Posterior cingulate gyrus (tissue), 11 donors: ENCODE data around the gene SLC52A1.

Experiments
- DNase-seq, 10 donors: peaks; one replicate each; pipeline versions ENCODE4 v3.0.0 to v3.0.0-alpha.2; 2020 to 2021; ENCODE audit warnings: mixed read lengths in 3 of 10
- intact Hi-C: fragments of 100-400 bp; cut with DNase I; formaldehyde crosslinking; loops from one replicate; pipeline ENCODE4 v1.15.1; 2023

SLC52A1 gene

DNA sequence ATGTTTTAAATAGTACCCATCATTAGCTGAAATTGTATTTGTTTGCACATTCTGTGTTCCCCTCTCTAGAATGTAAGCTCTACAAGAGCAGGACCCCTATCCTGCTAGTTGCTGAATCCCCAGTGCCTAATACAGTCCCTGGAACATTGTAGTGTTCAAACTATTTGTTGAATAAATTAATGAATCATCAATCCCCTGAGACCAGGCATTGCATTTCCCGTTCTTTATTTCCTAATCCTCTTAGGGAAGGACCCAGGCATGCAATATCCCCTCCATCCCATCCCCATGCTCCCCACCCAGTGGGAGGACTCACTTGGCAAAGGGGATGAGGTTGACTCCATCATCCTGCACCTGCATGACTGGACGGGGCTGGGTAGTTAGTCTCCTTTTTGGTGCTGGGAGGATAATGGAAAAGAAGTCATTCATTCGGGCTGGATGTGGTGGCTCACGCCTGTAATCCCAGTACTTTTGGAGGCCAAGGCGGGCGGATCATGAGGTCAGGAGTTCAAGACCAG, 41.1 kb downstream of the SLC52A1 start:
- no peak for DNase-seq
- intact Hi-C loops, result no loop called here

- intact Hi-C loops, result loop anchor here (5.0 kb wide), 1 partner anchor 41 kb away; the partner anchor contains the start of gene PFN1
- no peak for DNase-seq
Measured at GRCh38 chr17:4987767-4988567, 47.3 kb downstream of the SLC52A1 start.

- intact Hi-C loops, result loop anchor here (5.0 kb wide), 1 partner anchor 40 kb away; the partner anchor contains the start of gene PFN1
Measured at GRCh38 chr17:4986951-4987766, 48.1 kb downstream of the SLC52A1 start, which contains the start of gene CAMTA2. CAMTA2 (minus strand) TSS chr17:4987675; CDS start chr17:4986222, 1,453 bp downstream.

GRCh38 chr17:4986403-4986802, 48.8 kb downstream of the SLC52A1 start:
- intact Hi-C loops, result loop anchor here (5.0 kb wide), 1 partner anchor 39 kb away; the partner anchor contains the start of gene PFN1
- no peak for DNase-seq

More at GRCh38 chr17:4986951-4987766, 48.1 kb downstream of the SLC52A1 start, which contains the start of gene CAMTA2:
- DNase-seq, result peak; percentile 82 to 98 (median 90)
